Muscle of leg (tissue), 11 donors: ENCODE measurements around the gene ARMH2. TPM values are rescaled to one million over a fixed set of nuclear protein-coding genes. Genes with fewer than 3 reads are reported as not detected.

Experiments
- DNase-seq: peaks from one replicate; pipeline ENCODE4 v3.0.0; 2013
- H3K27ac ChIP-seq: one replicate; pipeline ENCODE4 v1.5.1; 2013; ENCODE audit warnings: mild to moderate bottlenecking, low read length, control low read depth
- H3K27me3 ChIP-seq: one replicate; pipeline ENCODE4 v1.6.1; 2013; ENCODE audit warnings: low read length; ENCODE audit not compliant: control insufficient read depth, insufficient read depth
- H3K36me3 ChIP-seq: one replicate; pipeline ENCODE4 v1.6.1; 2013; ENCODE audit warnings: low read length; ENCODE audit not compliant: control insufficient read depth, insufficient read depth
- H3K4me1 ChIP-seq: one replicate; pipeline ENCODE4 v1.6.1; 2013; ENCODE audit warnings: low read length; ENCODE audit not compliant: control insufficient read depth, insufficient read depth
- H3K4me3 ChIP-seq: one replicate; pipeline ENCODE4 v1.5.1; 2013; ENCODE audit warnings: low read length, control low read depth
- H3K9me3 ChIP-seq: replicated peaks from 2 replicates; pipeline ENCODE4 v1.6.1; 2013; ENCODE audit warnings: low read depth, low read length; ENCODE audit not compliant: control insufficient read depth
- WGBS: methylation state at CpG from one replicate; pipeline ENCODE4 v1.1.5; 2013; ENCODE audit warnings: missing lambda C conversion rate; ENCODE audit not compliant: insufficient coverage; 5-methylcytosine and 5-hydroxymethylcytosine counted together
- polyA plus RNA-seq, 8 donors: library from polyadenylated mRNA; unstranded; fragments of 120-200 nt; gene quantifications; one replicate each; pipeline versions ENCODE4 v1.2.1 to v1.2.3, GENCODE V29; 2013; ENCODE audit warnings: inconsistent platforms in 1 of 8, low replicate concordance in 1 of 8; ENCODE audit not compliant: insufficient read length in 8 of 8, insufficient read depth in 1 of 8
- total RNA-seq: library from RNA; stranded (reverse); fragments of 120-200 nt; gene quantifications from one replicate; pipeline ENCODE4 v1.2.4, GENCODE V29; 2013

Gene ARMH2
- total and polyA plus RNA-seq, 9 donors = not detected

GRCh38 chr6:24833711-24834386, 35.1 kb upstream of the ARMH2 start:
- no peaks in the 10 kb centered on the region for H3K4me1 ChIP-seq
- no peak overlapping the region for H3K4me3 ChIP-seq
- H3K36me3 ChIP-seq = peaks cover 14% of the 10 kb centered on the region
- WGBS = 90% methylated on average over 1 of the region's 4 CpGs
- no peaks in the 10 kb centered on the region for H3K27me3 ChIP-seq
- H3K27ac ChIP-seq = no peak overlapping the region
- H3K9me3 ChIP-seq = no peaks in the 10 kb centered on the region
- DNase-seq = no peak

GRCh38 chr6:24832794-24833193, 34.1 kb upstream of the ARMH2 start:
- no peak for DNase-seq
- H3K27ac ChIP-seq = no peak overlapping the region
- no peaks in the 10 kb centered on the region for H3K9me3 ChIP-seq
- H3K4me1 ChIP-seq = no peaks in the 10 kb centered on the region
- peaks cover 16% of the 10 kb centered on the region for H3K36me3 ChIP-seq
- no peaks in the 10 kb centered on the region for H3K27me3 ChIP-seq
- H3K4me3 ChIP-seq = no peak overlapping the region
- WGBS = no CpG with 5 or more reads among the region's 1 CpG

GRCh38 chr6:24831771-24832716, 33.3 kb upstream of the ARMH2 start:
- Histone ChIP-seq H3K27ac (no peak overlapping the region), H3K4me1 (no peaks in the 10 kb centered on the region), H3K36me3 (peaks cover 17% of the 10 kb centered on the region), H3K27me3 (no peaks in the 10 kb centered on the region), H3K9me3 (no peaks in the 10 kb centered on the region), H3K4me3 (no peak overlapping the region)
- no peak for DNase-seq
- WGBS = no CpG with 5 or more reads among the region's 10 CpGs

- no peak for DNase-seq
- no peaks in the 10 kb centered on the region for H3K27me3 ChIP-seq
- H3K4me3 ChIP-seq = no peak overlapping the region
- no peak overlapping the region for H3K27ac ChIP-seq
- no CpG with 5 or more reads among the region's 3 CpGs for WGBS
- no peaks in the 10 kb centered on the region for H3K4me1 ChIP-seq
- H3K36me3 ChIP-seq = peaks cover 19% of the 10 kb centered on the region
- no peaks in the 10 kb centered on the region for H3K9me3 ChIP-seq
Measured at GRCh38 chr6:24829657-24830056, 30.9 kb upstream of the ARMH2 start.

GRCh38 chr6:24827970-24828369, 29.3 kb upstream of the ARMH2 start:
- H3K27me3 ChIP-seq = no peaks in the 10 kb centered on the region
- no peak for DNase-seq
- H3K36me3 ChIP-seq = peaks cover 21% of the 10 kb centered on the region
- no peak overlapping the region for H3K4me3 ChIP-seq
- H3K9me3 ChIP-seq = no peaks in the 10 kb centered on the region
- WGBS = 88% methylated on average over 4 of the region's 8 CpGs
- H3K4me1 ChIP-seq = no peaks in the 10 kb centered on the region
- H3K27ac ChIP-seq = no peak overlapping the region

- WGBS = 72% methylated on average over 2 of the region's 3 CpGs
- H3K27me3 ChIP-seq = no peaks in the 10 kb centered on the region
- H3K27ac ChIP-seq = no peak overlapping the region
- H3K4me1 ChIP-seq = no peaks in the 10 kb centered on the region
- no peaks in the 10 kb centered on the region for H3K9me3 ChIP-seq
- H3K36me3 ChIP-seq = peaks cover 21% of the 10 kb centered on the region
- no peak overlapping the region for H3K4me3 ChIP-seq
- DNase-seq = no peak
Measured at GRCh38 chr6:24827162-24827561, 28.4 kb upstream of the ARMH2 start.

GRCh38 chr6:24825130-24825630, 26.5 kb upstream of the ARMH2 start:
- no peak for DNase-seq
- Histone ChIP-seq H3K27me3 (no peaks in the 10 kb centered on the region), H3K4me3 (no peak overlapping the region), H3K4me1 (no peaks in the 10 kb centered on the region), H3K36me3 (peaks cover 12% of the 10 kb centered on the region), H3K27ac (no peak overlapping the region), H3K9me3 (no peaks in the 10 kb centered on the region)
- 30% methylated on average over 2 of the region's 2 CpGs for WGBS

GRCh38 chr6:24824142-24824938, 25.6 kb upstream of the ARMH2 start:
- no peak overlapping the region for H3K27ac ChIP-seq
- H3K4me3 ChIP-seq = no peak overlapping the region
- no peaks in the 10 kb centered on the region for H3K27me3 ChIP-seq
- DNase-seq = peak; percentile 69
- 40% methylated on average over 3 of the region's 6 CpGs for WGBS
- H3K4me1 ChIP-seq = no peaks in the 10 kb centered on the region
- peaks cover 11% of the 10 kb centered on the region for H3K36me3 ChIP-seq
- H3K9me3 ChIP-seq = no peaks in the 10 kb centered on the region

GRCh38 chr6:24823185-24823584, 24.5 kb upstream of the ARMH2 start:
- no peak overlapping the region for H3K4me3 ChIP-seq
- no peaks in the 10 kb centered on the region for H3K9me3 ChIP-seq
- H3K36me3 ChIP-seq = peaks cover 10% of the 10 kb centered on the region
- H3K4me1 ChIP-seq = no peaks in the 10 kb centered on the region
- H3K27me3 ChIP-seq = no peaks in the 10 kb centered on the region
- no peak overlapping the region for H3K27ac ChIP-seq
- no CpG with 5 or more reads among the region's 2 CpGs for WGBS
- DNase-seq = no peak

GRCh38 chr6:24822696-24823095, 24.0 kb upstream of the ARMH2 start:
- H3K4me1 ChIP-seq = no peaks in the 10 kb centered on the region
- H3K36me3 ChIP-seq = peaks cover 11% of the 10 kb centered on the region

More at GRCh38 chr6:24822696-24823095, 24.0 kb upstream of the ARMH2 start:
- DNase-seq = no peak
- Histone ChIP-seq H3K9me3 (no peaks in the 10 kb centered on the region), H3K27me3 (no peaks in the 10 kb centered on the region), H3K27ac (no peak overlapping the region), H3K4me3 (no peak overlapping the region)
- WGBS = 100% methylated on average over 1 of the region's 6 CpGs
